Cerebellar cortex (tissue), 1 donor: ENCODE data around the gene IFT52.
A peak's percentile ranks its signal among the peaks of the same experiment; 100 is the strongest.
"Not testable (repeated sequence)": the region's sequence is repeated elsewhere in the genome, so short reads cannot be mapped to it uniquely, and the experiment has no call there.

Experiments used
- DNase-seq: peaks from one replicate; pipeline ENCODE4 v3.0.0-alpha.2; 2015; ENCODE audit warnings: low spot score

The IFT52 gene

GRCh38 chr20:43650997-43651525, 60.3 kb downstream of the IFT52 start:
- no peak for DNase-seq

- DNase-seq: not testable (repeated sequence)
Measured at GRCh38 chr20:43651650-43652184, 61.0 kb downstream of the IFT52 start.

- DNase-seq: no peak
Measured at GRCh38 chr20:43653966-43654365, 63.2 kb downstream of the IFT52 start.

- not testable (repeated sequence) for DNase-seq
Measured at GRCh38 chr20:43655176-43655575, 64.4 kb downstream of the IFT52 start.

- DNase-seq: no peak
Measured at GRCh38 chr20:43655937-43656336, 65.2 kb downstream of the IFT52 start.

GRCh38 chr20:43658069-43658722, 67.5 kb downstream of the IFT52 start:
- peak; percentile 24 for DNase-seq

GRCh38 chr20:43658723-43659419, 68.1 kb downstream of the IFT52 start:
- no peak for DNase-seq

- no peak for DNase-seq
Measured at GRCh38 chr20:43662943-43663655, 72.4 kb downstream of the IFT52 start.

GRCh38 chr20:43665466-43666176, 74.9 kb downstream of the IFT52 start:
- no peak for DNase-seq

- peak; percentile 19 for DNase-seq
Measured at GRCh38 chr20:43666376-43667328, 75.9 kb downstream of the IFT52 start, which contains the start of gene MYBL2. TSS of gene MYBL2 (plus strand) at chr20:43667114. CDS start at chr20:43667284, 170 bp downstream.

GRCh38 chr20:43667341-43668132, 76.8 kb downstream of the IFT52 start:
- DNase-seq: no peak

GRCh38 chr20:43669332-43669731, 78.6 kb downstream of the IFT52 start:
- no peak for DNase-seq

- DNase-seq: no peak
Measured at GRCh38 chr20:43670423-43670822, 79.7 kb downstream of the IFT52 start.

- DNase-seq: no peak
Measured at GRCh38 chr20:43676368-43676767, 85.6 kb downstream of the IFT52 start.

- DNase-seq: peak; percentile 59
Measured at GRCh38 chr20:43680981-43681380, 90.2 kb downstream of the IFT52 start.

GRCh38 chr20:43681468-43681942, 90.8 kb downstream of the IFT52 start:
- DNase-seq: peak; percentile 38

- peak; percentile 26 for DNase-seq
Measured at GRCh38 chr20:43681991-43682410, 91.3 kb downstream of the IFT52 start.

- DNase-seq: no peak
Measured at GRCh38 chr20:43682446-43682845, 91.7 kb downstream of the IFT52 start.

GRCh38 chr20:43686820-43687219, 96.1 kb downstream of the IFT52 start:
- DNase-seq: no peak

GRCh38 chr20:43689165-43689564, 98.4 kb downstream of the IFT52 start:
- DNase-seq: no peak
